NCI-H2081 (cell line): ENCODE measurements around the gene HDLBP.
"Not testable (repeated sequence)": the region's sequence is repeated elsewhere in the genome, so short reads cannot be mapped to it uniquely, and the experiment has no call there.

Experiments used
- DNase-seq, 2 experiments: peaks; one replicate each; lab custom pipeline; 2025; lab: John Stamatoyannopoulos, UW

Gene HDLBP

GRCh38 chr2:241339839-241340630, 24.6 kb upstream of the HDLBP start:
- DNase-seq = no peak

GRCh38 chr2:241334813-241335212, 19.3 kb upstream of the HDLBP start:
- no peak for DNase-seq

DNA sequence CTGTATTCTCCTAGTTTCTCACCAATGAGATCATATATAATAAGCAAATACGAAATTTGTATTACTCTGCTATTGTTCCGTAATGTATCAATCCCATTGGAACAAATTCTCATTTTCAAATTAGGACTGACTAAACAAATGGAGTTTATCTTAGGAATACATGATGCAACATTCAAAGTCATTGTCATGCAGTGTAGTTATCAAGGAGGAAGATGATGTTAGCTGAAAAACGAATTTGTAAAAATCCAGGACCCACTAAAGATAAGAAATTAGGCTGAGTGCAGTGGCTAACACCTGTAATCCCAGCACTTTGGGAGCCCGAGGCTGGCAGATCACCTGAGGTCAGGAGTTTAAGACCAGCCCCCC, 15.1 kb upstream of the HDLBP start:
- DNase-seq = no peak

GRCh38 chr2:241329669-241330615, 14.5 kb upstream of the HDLBP start:
- no peak for DNase-seq

GRCh38 chr2:241325257-241325656, 9.8 kb upstream of the HDLBP start:
- no peak for DNase-seq

GRCh38 chr2:241324775-241325174, 9.3 kb upstream of the HDLBP start:
- DNase-seq = no peak

- DNase-seq = no peak
Observed at GRCh38 chr2:241323778-241324177, 8.3 kb upstream of the HDLBP start.

DNA sequence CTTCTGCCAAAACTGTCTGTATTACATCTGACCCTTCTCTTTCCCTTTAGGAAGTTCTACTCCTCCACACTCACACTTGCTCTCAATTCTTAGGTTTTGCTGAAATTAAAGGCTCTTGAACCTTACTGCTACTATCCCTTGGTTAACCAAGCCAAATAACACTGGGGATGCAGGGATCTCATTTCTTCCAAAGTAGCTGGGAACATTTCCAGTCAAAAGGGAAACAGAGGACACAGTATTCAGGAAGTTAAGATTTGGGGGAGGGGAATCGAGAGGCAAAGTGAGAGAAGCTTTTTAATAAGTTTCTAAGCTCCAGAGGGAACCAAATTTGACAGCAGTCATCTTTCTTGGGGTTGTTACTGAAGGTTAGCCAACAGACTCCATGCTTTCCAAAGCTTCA, 6.4 kb upstream of the HDLBP start:
- no peak for DNase-seq

DNA sequence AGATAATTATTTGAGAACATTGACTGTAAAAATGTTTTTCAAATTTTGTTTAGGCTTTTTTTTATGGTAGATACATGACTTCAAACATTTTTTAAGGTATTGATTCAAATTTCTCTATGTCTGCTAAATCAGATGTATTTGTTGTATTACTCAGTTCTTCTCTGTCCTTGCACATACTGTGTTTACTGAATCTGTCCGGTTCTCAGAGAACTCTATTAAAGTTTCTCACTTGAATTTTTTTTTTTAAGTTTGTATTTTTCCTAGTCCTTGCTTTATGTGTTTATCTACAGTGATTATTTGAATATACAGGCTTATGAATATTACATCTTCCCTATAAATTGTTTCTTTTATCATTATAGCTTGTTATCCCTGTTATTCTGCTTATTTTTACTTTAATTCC, 5.6 kb upstream of the HDLBP start:
- DNase-seq = no peak

DNA sequence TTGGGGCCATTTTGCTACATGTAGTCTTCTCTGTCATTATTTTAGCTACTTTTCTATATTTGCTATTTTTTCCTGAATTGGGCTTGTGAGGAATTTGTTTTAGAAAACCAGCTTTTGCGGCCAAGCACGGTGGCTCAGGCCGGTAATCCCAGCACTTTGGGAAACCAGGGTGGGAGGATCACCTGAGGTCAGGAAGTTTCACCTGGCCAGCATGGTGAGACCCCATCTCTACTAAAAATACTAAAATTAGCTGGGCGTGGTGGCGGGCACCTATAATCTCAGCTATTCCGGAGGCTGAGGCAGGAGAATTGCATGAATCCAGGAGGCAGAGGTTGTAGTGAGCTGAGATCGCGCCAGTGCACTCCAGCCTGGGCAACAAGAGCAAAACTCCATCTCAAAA, 4.9 kb upstream of the HDLBP start:
- DNase-seq = no peak

DNA sequence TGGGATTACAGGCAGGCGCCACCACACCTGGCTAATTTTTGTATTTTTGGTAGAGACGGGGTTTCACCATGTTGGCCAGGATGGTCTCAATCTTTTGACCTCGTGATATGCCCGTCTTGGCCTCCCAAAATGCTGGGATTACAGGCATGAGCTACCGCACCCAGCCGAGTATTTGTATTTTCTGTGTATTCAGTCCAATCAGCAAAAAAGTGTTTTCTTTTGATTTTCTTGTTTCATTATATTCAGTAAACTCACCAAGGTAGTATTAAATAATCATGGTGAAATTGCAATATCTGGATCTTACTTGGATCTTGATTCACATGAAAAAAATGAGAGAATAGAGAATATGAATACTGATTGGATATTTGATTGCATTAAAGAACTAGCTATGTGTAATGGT, 3.4 kb upstream of the HDLBP start:
- DNase-seq = not testable (repeated sequence)

DNA sequence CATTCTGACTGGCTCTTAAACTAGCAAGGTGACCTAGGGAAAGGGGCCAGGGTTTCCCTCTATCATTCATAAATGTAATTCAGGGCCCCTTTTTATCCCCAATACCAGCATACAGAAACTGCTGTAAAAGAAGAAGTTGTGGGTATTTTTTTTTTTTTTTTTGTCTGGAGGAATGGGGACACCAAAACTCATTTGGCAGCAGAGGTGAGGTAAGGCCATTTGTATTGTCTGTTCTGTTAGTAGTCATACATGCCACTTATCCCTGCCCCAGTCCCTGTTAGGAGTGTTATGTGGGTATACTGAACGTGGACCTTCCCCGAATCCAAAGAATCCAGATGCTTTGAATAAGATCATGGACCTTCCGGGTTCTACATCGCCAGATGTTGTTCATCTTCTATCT, 1.9 kb upstream of the HDLBP start:
- DNase-seq = no peak

GRCh38 chr2:241316825-241317224, 1.4 kb upstream of the HDLBP start:
- DNase-seq = no peak

DNA sequence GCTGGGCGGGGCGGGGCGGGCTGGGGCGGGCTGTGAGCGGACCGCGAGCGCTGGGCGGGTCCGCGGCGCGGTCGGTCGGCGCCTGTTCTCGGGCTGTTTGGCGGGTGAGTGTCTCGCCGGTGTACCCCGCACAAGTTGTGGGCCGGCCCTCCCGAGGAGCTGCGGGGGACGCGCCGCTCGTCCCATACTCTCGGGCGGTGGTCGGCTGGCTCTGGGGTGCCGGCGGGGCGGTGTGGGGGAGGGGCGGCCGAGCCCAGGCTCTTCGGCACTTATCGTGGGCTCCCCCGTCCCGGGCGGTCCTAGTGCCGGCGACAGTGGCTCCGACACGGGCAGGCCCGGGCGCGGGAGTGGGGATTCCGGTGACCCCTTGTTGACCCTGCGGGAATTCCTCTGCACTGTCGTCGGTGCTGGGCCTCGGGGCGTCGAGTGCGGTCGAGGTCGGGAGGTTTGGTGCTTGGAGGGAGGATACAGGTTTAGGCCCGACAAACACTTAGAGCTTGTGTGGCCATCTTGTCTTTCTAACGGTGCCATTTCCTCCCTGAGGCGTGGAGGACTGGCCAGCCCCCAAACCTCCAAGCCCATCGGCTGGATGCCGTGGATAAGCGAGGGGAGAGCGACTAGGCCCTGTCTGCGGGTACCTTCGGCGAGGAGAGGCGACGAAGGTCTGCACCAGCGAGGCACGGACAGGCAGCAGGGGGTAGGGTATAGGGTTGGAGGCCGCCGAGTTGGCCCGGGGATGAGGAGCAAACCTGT, 583 bp upstream of the HDLBP start, which contains the start of gene SEPTIN2:
SEPTIN2 (plus strand) TSS at position 47 of the 753 bp plus-strand sequence. CDS start 8,308 bp downstream, outside the sequence.
- DNase-seq = peak; percentile 39 to 59

GRCh38 chr2:241314226-241315092, 1.0 kb downstream of the HDLBP start:
- DNase-seq = peak; percentile 55 to 75

DNA sequence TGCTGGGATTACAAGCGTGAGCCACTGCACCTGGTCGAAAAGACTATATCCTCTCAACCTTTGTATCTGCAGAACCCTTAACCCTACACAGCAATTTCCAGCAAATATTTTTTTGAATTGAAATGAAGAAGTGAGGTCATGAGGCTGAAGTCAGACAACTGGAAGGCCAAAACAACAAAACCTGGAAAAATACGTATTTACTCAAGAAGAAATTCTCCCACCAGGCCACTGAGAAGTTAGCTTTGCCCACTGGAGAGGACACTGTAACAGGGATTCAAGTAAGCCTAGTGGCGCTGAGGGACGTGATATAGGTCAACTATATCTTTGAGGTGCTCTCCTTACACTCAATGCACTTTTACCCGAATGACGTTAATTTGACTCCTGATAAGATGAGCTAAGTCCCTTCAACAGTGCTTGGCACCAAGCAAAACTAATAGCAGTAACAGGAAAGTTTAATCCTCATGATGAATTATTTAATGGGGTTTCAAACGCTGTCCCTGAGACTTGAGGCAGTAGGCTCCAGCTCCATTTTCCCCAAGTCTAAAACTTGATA, 1.9 kb downstream of the HDLBP start:
- DNase-seq = no peak

GRCh38 chr2:241312082-241312481, 3.4 kb downstream of the HDLBP start:
- no peak for DNase-seq

- no peak for DNase-seq
Observed at GRCh38 chr2:241310917-241311566, 4.4 kb downstream of the HDLBP start.

DNA sequence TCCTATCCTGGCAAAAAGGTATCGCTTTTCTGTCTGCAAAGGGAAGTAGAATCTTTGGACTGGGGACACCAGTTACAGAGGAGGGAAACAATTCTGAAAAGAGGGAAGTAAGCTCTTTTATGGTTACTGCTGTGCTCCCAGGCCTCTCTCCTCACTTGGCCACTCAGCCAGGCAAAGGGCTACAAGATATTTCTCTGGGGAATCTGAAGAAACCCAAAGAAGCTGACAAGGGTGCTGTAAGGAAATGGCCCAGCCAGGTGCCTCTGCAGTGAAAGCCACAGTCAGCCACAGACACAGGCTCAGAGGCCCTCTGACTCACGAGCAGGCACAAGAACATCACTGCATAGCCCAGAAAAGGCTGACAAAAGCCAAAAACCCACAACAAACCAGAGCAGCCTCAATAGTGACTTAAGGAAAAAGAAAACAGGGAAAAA, 5.8 kb downstream of the HDLBP start:
- DNase-seq = no peak

DNA sequence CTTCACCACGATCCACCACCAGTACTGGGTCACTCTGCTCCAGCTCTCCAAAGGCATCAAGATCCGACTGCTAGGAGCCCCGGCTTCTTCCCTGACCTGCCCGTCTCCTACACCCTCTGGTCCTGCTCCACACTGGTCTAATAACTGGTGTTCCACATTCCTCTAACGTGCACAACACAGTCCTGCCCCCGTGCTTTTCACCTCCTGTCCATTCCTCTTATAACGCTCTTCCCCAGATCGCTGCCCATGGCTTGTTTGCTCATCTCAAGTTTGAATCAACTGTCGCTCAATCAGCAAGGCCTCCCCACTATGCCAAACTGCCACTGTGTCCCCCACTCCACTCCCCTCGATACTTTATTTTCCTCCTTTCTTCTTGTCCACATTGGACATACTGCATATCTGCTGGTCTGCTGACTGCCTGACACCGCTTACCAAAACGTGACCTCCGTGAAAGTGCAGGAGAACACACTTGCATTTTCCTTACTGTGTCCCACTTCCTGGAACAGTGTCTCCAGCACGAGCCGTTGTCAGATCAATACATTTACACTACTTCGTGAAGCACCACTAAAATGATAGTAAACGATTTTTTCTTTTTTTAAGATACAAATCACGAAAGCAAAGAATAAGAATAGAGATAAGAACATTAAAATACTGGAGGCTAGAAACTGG, 6.5 kb downstream of the HDLBP start:
- no peak for DNase-seq
